ENCODE measurements around the gene WNT7B. TPM values are rescaled to one million over a fixed set of nuclear protein-coding genes. Genes with fewer than 3 reads are reported as not detected.
"Not testable (repeated sequence)": the region's sequence is repeated elsewhere in the genome, so short reads cannot be mapped to it uniquely, and the experiment has no call there.

Gene WNT7B
- total RNA-seq, 1 donor from 2014 or later = not detected

- H3K4me1 Mint-ChIP-seq (ENCODE audit: low read depth); intact Hi-C loops (cut with micrococcal nuclease); H3K27me3 Mint-ChIP-seq (ENCODE audit: insufficient read depth): not testable (repeated sequence)
Observed at GRCh38 chr22:46005116-46005705, 28.2 kb upstream of the WNT7B start.

GRCh38 chr22:46004105-46004866 is 27.3 kb upstream of the WNT7B start:
- intact Hi-C loops (cut with micrococcal nuclease) = no loop called here
- H3K36me3 Mint-ChIP-seq (ENCODE audit: low read depth) = no peaks in the 10 kb centered on the region
- DNase-seq (ENCODE audit: low spot score) = no peak
- H3K27ac Mint-ChIP-seq = no peak overlapping the region
- H3K4me3 Mint-ChIP-seq = no peak overlapping the region
- peaks cover 5% of the 10 kb centered on the region for H3K4me1 Mint-ChIP-seq (ENCODE audit: low read depth)
- no peaks in the 10 kb centered on the region for H3K27me3 Mint-ChIP-seq (ENCODE audit: insufficient read depth)
- no peaks in the 10 kb centered on the region for H3K9me3 Mint-ChIP-seq

More at GRCh38 chr22:46005116-46005705, 28.2 kb upstream of the WNT7B start:
- H3K27ac Mint-ChIP-seq; H3K9me3 Mint-ChIP-seq; H3K4me3 Mint-ChIP-seq; DNase-seq (ENCODE audit: low spot score); H3K36me3 Mint-ChIP-seq (ENCODE audit: low read depth): not testable (repeated sequence)

GRCh38 chr22:46003271-46004091 is 26.5 kb upstream of the WNT7B start:
- DNase-seq (ENCODE audit: low spot score) = no peak
- intact Hi-C loops (cut with micrococcal nuclease) = no loop called here
- Mint-ChIP-seq H3K4me3 (no peak overlapping the region), H3K27ac (no peak overlapping the region), H3K27me3 (ENCODE audit: insufficient read depth) (no peaks in the 10 kb centered on the region), H3K4me1 (ENCODE audit: low read depth) (peaks cover 5% of the 10 kb centered on the region), H3K9me3 (no peaks in the 10 kb centered on the region), H3K36me3 (ENCODE audit: low read depth) (no peaks in the 10 kb centered on the region)

GRCh38 chr22:46002757-46003270 is 25.9 kb upstream of the WNT7B start:
- H3K27ac Mint-ChIP-seq = no peak overlapping the region
- no peaks in the 10 kb centered on the region for H3K27me3 Mint-ChIP-seq (ENCODE audit: insufficient read depth)
- peaks cover 5% of the 10 kb centered on the region for H3K4me1 Mint-ChIP-seq (ENCODE audit: low read depth)

GRCh38 chr22:46001426-46002106 is 24.6 kb upstream of the WNT7B start:
- no peak for DNase-seq (ENCODE audit: low spot score)
- Mint-ChIP-seq H3K4me1 (ENCODE audit: low read depth) (peaks cover 5% of the 10 kb centered on the region), H3K4me3 (no peak overlapping the region), H3K27ac (no peak overlapping the region), H3K36me3 (ENCODE audit: low read depth) (no peaks in the 10 kb centered on the region), H3K27me3 (ENCODE audit: insufficient read depth) (no peaks in the 10 kb centered on the region), H3K9me3 (no peaks in the 10 kb centered on the region)
- intact Hi-C loops (cut with micrococcal nuclease) = no loop called here

More at GRCh38 chr22:46002757-46003270, 25.9 kb upstream of the WNT7B start:
- Mint-ChIP-seq H3K36me3 (ENCODE audit: low read depth) (no peaks in the 10 kb centered on the region), H3K9me3 (no peaks in the 10 kb centered on the region), H3K4me3 (no peak overlapping the region)
- intact Hi-C loops (cut with micrococcal nuclease) = no loop called here
- DNase-seq (ENCODE audit: low spot score) = no peak

- intact Hi-C loops (cut with micrococcal nuclease) = no loop called here
- H3K36me3 Mint-ChIP-seq (ENCODE audit: low read depth) = no peaks in the 10 kb centered on the region
- no peaks in the 10 kb centered on the region for H3K27me3 Mint-ChIP-seq (ENCODE audit: insufficient read depth)
- DNase-seq (ENCODE audit: low spot score) = no peak
- H3K9me3 Mint-ChIP-seq = no peaks in the 10 kb centered on the region
- H3K4me3 Mint-ChIP-seq = no peak overlapping the region
- H3K4me1 Mint-ChIP-seq (ENCODE audit: low read depth) = peaks cover 2% of the 10 kb centered on the region
- no peak overlapping the region for H3K27ac Mint-ChIP-seq
Observed at GRCh38 chr22:46001046-46001425, 24.1 kb upstream of the WNT7B start.

- no peak for DNase-seq (ENCODE audit: low spot score)
- Mint-ChIP-seq H3K4me3 (no peak overlapping the region), H3K27me3 (ENCODE audit: insufficient read depth) (peaks cover 2% of the 10 kb centered on the region), H3K4me1 (ENCODE audit: low read depth) (no peaks in the 10 kb centered on the region), H3K27ac (no peak overlapping the region), H3K9me3 (no peaks in the 10 kb centered on the region), H3K36me3 (ENCODE audit: low read depth) (no peaks in the 10 kb centered on the region)
- intact Hi-C loops (cut with micrococcal nuclease) = no loop called here
Observed at GRCh38 chr22:46000081-46001027, 23.4 kb upstream of the WNT7B start.

GRCh38 chr22:45999379-45999971 is 22.5 kb upstream of the WNT7B start:
- intact Hi-C loops (cut with micrococcal nuclease) = no loop called here
- H3K27ac Mint-ChIP-seq = no peak overlapping the region
- H3K9me3 Mint-ChIP-seq = no peaks in the 10 kb centered on the region
- no peak overlapping the region for H3K4me3 Mint-ChIP-seq
- no peak for DNase-seq (ENCODE audit: low spot score)
- no peaks in the 10 kb centered on the region for H3K36me3 Mint-ChIP-seq (ENCODE audit: low read depth)
- no peaks in the 10 kb centered on the region for H3K4me1 Mint-ChIP-seq (ENCODE audit: low read depth)
- peaks cover 2% of the 10 kb centered on the region for H3K27me3 Mint-ChIP-seq (ENCODE audit: insufficient read depth)

GRCh38 chr22:45998638-45999378 is 21.8 kb upstream of the WNT7B start:
- Mint-ChIP-seq H3K4me1 (ENCODE audit: low read depth) (no peaks in the 10 kb centered on the region), H3K27ac (no peak overlapping the region), H3K4me3 (no peak overlapping the region), H3K9me3 (no peaks in the 10 kb centered on the region), H3K27me3 (ENCODE audit: insufficient read depth) (peaks cover 2% of the 10 kb centered on the region), H3K36me3 (ENCODE audit: low read depth) (no peaks in the 10 kb centered on the region)
- DNase-seq (ENCODE audit: low spot score) = no peak
- intact Hi-C loops (cut with micrococcal nuclease) = no loop called here

GRCh38 chr22:45997777-45998637 is 21.0 kb upstream of the WNT7B start:
- intact Hi-C loops (cut with micrococcal nuclease) = no loop called here

More at GRCh38 chr22:45997777-45998637, 21.0 kb upstream of the WNT7B start:
- no peak overlapping the region for H3K4me3 Mint-ChIP-seq
- no peaks in the 10 kb centered on the region for H3K36me3 Mint-ChIP-seq (ENCODE audit: low read depth)
- H3K9me3 Mint-ChIP-seq = no peaks in the 10 kb centered on the region
- no peaks in the 10 kb centered on the region for H3K4me1 Mint-ChIP-seq (ENCODE audit: low read depth)
- peaks cover 2% of the 10 kb centered on the region for H3K27me3 Mint-ChIP-seq (ENCODE audit: insufficient read depth)
- DNase-seq (ENCODE audit: low spot score) = no peak
- no peak overlapping the region for H3K27ac Mint-ChIP-seq

Measured in activated T-helper 1 cell treated with anti-CD3 and anti-CD28 coated beads, Interleukin-12 subunit alpha, Interleukin-12 subunit beta, Interleukin-2, Interleukin-4 antibody, amounts not matched to agents 30 ng/mL and 10 ng/mL and 1 ng/mL, durations not matched to agents 14 hours and 24 hours and 36 hours (primary cell).